Measurements from ENCODE around the gene ZBP1. TPM values are rescaled to one million over a fixed set of nuclear protein-coding genes. Genes with fewer than 3 reads are reported as not detected.
A peak's percentile ranks its signal among the peaks of the same experiment; 100 is the strongest.

Gene ZBP1
- total RNA-seq, 1 donor from 2014 or later, result not detected

DNA sequence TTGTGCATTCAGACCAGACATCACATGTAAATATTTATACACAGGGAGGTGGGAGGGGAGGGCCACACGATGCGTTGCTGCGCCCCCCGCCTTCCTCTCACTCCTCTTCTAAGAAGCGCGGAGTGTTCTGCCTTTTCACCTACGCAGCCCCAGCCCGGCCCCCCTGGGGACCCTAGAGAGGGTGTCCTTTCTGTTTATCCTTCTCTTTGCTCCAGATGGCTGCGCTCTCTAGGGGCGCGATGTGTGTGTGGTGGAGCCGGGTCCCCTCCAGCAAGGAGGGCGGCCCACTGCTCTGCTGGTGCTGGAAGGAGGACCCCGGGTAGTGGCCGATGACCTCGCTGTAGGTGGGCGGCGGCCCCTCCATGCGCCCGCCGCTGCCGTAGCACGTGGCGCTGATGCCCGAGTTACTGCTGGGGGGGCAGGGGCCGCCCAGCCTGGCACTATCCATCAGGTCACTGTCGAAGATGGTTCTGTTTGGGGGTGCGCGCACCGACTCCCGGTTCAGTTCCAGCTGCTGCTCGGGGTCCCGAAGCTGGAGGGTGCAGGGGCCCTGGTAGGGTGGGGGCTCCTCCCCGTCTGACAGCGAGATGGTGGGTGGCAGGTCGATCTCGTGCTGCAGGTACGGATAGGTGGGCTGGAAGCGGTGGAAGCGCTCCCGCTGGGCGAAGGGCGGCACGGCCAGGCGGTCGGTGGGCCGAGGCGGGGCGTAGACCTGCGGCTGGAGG, 31.8 kb upstream of the ZBP1 start:
- H3K4me1 Mint-ChIP-seq (ENCODE audit: low read depth), result peaks cover 13% of the 10 kb centered on the region
- TF ChIP-seq, protein P1, sequence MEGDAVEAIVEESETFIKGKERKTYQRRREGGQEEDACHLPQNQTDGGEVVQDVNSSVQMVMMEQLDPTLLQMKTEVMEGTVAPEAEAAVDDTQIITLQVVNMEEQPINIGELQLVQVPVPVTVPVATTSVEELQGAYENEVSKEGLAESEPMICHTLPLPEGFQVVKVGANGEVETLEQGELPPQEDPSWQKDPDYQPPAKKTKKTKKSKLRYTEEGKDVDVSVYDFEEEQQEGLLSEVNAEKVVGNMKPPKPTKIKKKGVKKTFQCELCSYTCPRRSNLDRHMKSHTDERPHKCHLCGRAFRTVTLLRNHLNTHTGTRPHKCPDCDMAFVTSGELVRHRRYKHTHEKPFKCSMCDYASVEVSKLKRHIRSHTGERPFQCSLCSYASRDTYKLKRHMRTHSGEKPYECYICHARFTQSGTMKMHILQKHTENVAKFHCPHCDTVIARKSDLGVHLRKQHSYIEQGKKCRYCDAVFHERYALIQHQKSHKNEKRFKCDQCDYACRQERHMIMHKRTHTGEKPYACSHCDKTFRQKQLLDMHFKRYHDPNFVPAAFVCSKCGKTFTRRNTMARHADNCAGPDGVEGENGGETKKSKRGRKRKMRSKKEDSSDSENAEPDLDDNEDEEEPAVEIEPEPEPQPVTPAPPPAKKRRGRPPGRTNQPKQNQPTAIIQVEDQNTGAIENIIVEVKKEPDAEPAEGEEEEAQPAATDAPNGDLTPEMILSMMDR (IDR thresholded peaks at IDR 0.05), result no peak
- no peaks in the 10 kb centered on the region for H3K27me3 Mint-ChIP-seq (ENCODE audit: low read depth)
- H3K4me3 Mint-ChIP-seq (ENCODE audit: unreplicated experiment), result no peak overlapping the region
- H3K36me3 Mint-ChIP-seq (ENCODE audit: low read depth), result peaks cover 35% of the 10 kb centered on the region
- H3K9me3 Mint-ChIP-seq (ENCODE audit: low read depth), result no peaks in the 10 kb centered on the region
- no peak overlapping the region for H3K27ac Mint-ChIP-seq (ENCODE audit: unreplicated experiment)
- DNase-seq (ENCODE audit: low spot score), result peak; percentile 85

DNA sequence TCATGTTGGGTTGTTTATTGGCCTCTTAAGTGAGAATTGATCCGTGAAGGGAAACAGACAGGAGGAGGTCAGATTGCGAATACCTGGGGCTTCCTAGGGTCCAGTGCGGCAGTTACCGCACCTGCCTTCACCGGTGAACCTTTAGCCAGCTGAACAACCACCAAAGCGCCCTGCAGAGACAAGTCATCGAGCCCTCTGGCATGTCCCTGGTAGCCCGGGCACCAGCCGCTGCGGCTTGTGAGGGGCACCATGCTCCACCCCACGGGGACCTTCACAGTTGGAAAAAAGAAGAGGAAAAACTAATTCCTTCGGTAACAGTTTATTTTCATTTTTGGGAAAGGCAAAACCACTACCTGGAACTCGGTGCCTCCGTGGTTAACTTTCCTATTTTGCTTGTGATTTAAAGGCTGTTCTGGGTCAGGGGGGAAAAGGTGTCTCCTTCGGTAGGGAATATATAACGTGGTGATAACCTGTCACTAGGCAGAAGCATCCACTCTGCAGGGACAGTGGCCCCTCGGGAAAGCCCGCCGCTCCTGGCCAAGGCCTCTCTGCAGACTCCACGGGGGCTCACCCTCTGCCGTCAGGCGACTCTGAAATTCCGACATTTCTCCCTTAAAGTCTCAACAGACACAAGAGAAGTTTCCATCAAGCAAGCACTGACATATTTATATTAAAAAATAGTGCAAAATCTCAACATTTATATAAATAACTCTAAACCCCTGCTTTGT, 30.7 kb upstream of the ZBP1 start:
- Mint-ChIP-seq H3K9me3 (ENCODE audit: low read depth) (peaks cover 3% of the 10 kb centered on the region), H3K36me3 (ENCODE audit: low read depth) (peaks cover 36% of the 10 kb centered on the region), H3K4me1 (ENCODE audit: low read depth) (peaks cover 13% of the 10 kb centered on the region), H3K27me3 (ENCODE audit: low read depth) (no peaks in the 10 kb centered on the region), H3K4me3 (ENCODE audit: unreplicated experiment) (no peak overlapping the region), H3K27ac (ENCODE audit: unreplicated experiment) (no peak overlapping the region)
- TF ChIP-seq, protein P1 (IDR thresholded peaks at IDR 0.05), result no peak
- peak; percentile 55 for DNase-seq (ENCODE audit: low spot score)

DNA sequence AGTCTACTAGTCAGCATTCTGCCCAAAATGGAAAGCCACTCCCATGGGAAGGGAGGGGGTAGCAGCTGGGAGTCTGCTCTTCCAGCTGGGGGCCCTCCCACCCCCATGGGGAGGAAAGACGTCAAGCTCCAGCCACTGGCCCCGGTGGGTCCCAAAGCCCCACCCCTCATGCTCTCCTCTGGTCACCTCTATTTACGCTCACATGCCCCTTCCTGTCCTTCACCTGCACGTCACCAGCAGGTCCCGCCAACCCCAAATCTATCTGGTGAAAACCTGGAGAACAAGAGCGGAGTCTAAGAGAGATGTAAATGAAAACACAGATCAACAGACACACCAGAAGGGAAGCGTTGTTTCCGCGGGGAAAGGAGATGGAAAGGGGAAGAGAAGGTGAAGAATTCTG, 30.0 kb upstream of the ZBP1 start:
- no peak for DNase-seq (ENCODE audit: low spot score)
- Mint-ChIP-seq H3K4me1 (ENCODE audit: low read depth) (peaks cover 9% of the 10 kb centered on the region), H3K4me3 (ENCODE audit: unreplicated experiment) (no peak overlapping the region), H3K27me3 (ENCODE audit: low read depth) (no peaks in the 10 kb centered on the region), H3K27ac (ENCODE audit: unreplicated experiment) (no peak overlapping the region), H3K9me3 (ENCODE audit: low read depth) (peaks cover 8% of the 10 kb centered on the region), H3K36me3 (ENCODE audit: low read depth) (peaks cover 33% of the 10 kb centered on the region)
- TF ChIP-seq, protein P1 (IDR thresholded peaks at IDR 0.05), result no peak

DNA sequence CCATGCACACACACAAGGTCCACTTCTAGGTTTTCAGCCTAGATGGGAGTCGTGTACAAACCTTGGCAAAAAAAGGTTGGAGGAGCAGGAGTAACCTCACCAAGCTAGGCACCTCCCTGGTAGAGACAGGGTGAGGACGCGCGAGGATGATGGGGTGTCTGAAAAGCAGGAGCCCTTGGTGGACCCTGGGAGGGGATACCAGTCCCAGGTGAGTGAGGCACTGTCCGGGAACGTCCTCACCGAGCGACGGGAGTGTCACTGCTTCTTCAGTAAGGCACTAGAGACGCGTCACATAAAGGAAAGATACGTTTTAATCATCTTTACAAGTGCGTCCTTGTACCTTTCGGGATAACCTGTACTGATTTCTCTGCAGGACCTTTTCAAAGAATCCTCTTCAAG, 29.4 kb upstream of the ZBP1 start:
- Mint-ChIP-seq H3K27ac (ENCODE audit: unreplicated experiment) (no peak overlapping the region), H3K36me3 (ENCODE audit: low read depth) (peaks cover 32% of the 10 kb centered on the region), H3K9me3 (ENCODE audit: low read depth) (peaks cover 14% of the 10 kb centered on the region), H3K4me1 (ENCODE audit: low read depth) (peaks cover 8% of the 10 kb centered on the region), H3K4me3 (ENCODE audit: unreplicated experiment) (no peak overlapping the region), H3K27me3 (ENCODE audit: low read depth) (no peaks in the 10 kb centered on the region)
- DNase-seq (ENCODE audit: low spot score), result peak; percentile 61
- TF ChIP-seq, protein P1 (IDR thresholded peaks at IDR 0.05), result no peak

DNA sequence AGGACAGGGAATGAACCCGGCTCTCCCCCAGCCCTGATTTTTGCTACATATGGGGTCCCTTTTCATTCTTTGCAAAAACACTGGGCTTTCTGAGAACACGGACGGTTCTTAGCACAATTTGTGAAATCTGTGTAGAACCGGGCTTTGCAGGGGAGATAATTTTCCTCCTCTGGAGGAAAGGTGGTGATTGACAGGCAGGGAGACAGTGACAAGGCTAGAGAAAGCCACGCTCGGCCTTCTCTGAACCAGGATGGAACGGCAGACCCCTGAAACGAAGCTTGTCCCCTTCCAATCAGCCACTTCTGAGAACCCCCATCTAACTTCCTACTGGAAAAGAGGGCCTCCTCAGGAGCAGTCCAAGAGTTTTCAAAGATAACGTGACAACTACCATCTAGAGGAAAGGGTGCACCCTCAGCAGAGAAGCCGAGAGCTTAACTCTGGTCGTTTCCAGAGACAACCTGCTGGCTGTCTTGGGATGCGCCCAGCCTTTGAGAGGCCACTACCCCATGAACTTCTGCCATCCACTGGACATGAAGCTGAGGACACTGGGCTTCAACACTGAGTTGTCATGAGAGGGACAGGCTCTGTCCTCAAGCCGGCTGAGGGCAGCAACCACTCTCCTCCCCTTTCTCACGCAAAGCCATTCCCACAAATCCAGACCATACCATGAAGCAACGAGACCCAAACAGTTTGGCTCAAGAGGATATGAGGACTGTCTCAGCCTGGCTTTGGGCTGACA, 28.8 kb upstream of the ZBP1 start:
- no peaks in the 10 kb centered on the region for H3K27me3 Mint-ChIP-seq (ENCODE audit: low read depth)
- peaks cover 19% of the 10 kb centered on the region for H3K9me3 Mint-ChIP-seq (ENCODE audit: low read depth)
- no peak for DNase-seq (ENCODE audit: low spot score)
- peaks cover 3% of the 10 kb centered on the region for H3K4me1 Mint-ChIP-seq (ENCODE audit: low read depth)
- H3K27ac Mint-ChIP-seq (ENCODE audit: unreplicated experiment), result no peak overlapping the region
- H3K36me3 Mint-ChIP-seq (ENCODE audit: low read depth), result peaks cover 32% of the 10 kb centered on the region
- TF ChIP-seq, protein P1 (IDR thresholded peaks at IDR 0.05), result no peak
- no peak overlapping the region for H3K4me3 Mint-ChIP-seq (ENCODE audit: unreplicated experiment)
